NCI-H1417 (cell line): ENCODE results near the gene NLRC5.

Source experiments
- DNase-seq, 3 experiments: peaks; one replicate each; lab custom pipeline; 2025; lab: John Stamatoyannopoulos, UW

NLRC5 gene, protein sequence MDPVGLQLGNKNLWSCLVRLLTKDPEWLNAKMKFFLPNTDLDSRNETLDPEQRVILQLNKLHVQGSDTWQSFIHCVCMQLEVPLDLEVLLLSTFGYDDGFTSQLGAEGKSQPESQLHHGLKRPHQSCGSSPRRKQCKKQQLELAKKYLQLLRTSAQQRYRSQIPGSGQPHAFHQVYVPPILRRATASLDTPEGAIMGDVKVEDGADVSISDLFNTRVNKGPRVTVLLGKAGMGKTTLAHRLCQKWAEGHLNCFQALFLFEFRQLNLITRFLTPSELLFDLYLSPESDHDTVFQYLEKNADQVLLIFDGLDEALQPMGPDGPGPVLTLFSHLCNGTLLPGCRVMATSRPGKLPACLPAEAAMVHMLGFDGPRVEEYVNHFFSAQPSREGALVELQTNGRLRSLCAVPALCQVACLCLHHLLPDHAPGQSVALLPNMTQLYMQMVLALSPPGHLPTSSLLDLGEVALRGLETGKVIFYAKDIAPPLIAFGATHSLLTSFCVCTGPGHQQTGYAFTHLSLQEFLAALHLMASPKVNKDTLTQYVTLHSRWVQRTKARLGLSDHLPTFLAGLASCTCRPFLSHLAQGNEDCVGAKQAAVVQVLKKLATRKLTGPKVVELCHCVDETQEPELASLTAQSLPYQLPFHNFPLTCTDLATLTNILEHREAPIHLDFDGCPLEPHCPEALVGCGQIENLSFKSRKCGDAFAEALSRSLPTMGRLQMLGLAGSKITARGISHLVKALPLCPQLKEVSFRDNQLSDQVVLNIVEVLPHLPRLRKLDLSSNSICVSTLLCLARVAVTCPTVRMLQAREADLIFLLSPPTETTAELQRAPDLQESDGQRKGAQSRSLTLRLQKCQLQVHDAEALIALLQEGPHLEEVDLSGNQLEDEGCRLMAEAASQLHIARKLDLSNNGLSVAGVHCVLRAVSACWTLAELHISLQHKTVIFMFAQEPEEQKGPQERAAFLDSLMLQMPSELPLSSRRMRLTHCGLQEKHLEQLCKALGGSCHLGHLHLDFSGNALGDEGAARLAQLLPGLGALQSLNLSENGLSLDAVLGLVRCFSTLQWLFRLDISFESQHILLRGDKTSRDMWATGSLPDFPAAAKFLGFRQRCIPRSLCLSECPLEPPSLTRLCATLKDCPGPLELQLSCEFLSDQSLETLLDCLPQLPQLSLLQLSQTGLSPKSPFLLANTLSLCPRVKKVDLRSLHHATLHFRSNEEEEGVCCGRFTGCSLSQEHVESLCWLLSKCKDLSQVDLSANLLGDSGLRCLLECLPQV (N-terminal part only)

DNA sequence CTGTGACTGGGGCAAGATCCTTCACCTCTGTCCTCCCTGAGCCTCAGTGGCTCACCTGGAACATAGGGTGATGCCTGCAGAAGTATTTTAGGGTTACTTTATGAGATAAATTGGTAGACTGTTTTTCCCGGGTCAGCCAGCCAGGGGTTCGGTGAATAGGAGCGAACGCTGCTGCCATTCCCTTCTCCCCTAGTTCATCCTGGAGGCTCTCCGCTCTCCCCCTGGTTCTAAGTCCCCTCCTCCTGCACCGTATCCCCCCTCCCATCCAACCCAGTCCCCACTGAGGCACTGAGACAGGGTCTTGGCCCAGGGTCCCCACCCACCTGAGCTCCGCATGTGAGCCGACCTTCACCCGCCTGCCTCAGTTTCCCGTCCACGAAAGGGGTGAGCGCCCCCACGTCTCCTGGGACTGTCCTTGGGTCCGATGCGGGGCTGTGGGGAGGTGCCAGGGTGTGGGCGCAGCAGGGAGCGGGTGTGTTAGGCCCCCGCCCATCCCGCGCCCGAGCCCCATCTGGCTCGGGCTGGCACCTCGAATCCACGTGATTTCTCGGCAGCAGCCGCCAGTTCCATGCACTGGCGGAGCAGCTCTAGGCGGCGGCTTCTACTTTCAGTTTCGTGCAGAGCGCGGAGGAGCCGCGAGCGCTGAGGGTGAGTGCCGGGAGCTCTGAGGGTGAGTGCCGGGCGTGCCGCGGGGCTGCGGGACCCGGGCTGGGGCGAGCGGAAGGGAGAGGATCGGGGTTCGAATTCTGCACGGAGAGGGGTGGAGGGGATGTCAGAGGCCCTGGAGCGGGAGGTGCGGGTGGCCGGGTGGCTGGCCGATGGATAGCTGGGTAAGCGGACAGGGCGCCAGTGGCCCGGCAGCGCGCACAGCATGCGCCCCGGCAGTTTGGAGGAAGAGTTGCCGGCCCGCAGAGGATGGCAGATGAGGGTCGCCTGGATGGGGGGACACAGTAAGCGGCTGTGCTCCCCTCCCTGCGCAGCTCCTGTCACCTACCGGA, at the start of gene NLRC5:
Gene NLRC5, plus strand, starts transcription at position 610 of the 998 bp plus-strand sequence. CDS start 31,156 bp downstream, outside the sequence.
- DNase-seq = peak; percentile 59 to 79 (median 65)

DNA sequence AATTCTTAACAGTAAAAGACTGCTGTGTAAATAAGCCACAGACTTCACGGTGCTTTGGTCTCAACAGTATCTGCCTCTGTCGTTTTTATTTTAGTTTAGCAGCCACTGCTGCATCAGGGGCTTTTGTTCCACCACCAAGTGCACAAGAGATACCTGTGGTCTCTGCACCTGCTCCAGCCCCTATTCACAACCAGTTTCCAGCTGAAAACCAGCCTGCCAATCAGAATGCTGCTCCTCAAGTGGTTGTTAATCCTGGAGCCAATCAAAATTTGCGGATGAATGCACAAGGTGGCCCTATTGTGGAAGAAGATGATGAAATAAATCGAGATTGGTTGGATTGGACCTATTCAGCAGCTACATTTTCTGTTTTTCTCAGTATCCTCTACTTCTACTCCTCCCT, 49.6 kb upstream of the NLRC5 start:
- peak; percentile 23 to 84 (median 73) for DNase-seq

DNA sequence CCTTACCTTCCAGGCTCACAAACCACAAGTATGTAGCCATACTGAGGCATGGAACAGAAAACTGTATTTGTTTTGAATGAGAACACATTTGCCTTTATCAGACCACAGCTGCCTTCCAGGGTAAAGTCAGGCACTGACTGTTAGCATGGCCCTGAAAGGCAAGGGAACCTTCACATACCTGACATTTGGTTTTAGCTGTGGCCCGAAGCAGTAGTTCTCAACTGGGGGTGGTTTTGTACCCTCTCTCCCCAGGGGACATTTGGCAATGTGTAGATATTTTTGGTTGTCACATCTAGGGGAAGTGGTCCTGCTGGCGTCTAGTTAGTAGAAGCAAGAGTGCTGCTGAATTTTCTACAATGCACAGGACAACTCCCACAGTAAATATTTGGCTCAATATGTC, 48.3 kb upstream of the NLRC5 start:
- DNase-seq = no peak

DNA sequence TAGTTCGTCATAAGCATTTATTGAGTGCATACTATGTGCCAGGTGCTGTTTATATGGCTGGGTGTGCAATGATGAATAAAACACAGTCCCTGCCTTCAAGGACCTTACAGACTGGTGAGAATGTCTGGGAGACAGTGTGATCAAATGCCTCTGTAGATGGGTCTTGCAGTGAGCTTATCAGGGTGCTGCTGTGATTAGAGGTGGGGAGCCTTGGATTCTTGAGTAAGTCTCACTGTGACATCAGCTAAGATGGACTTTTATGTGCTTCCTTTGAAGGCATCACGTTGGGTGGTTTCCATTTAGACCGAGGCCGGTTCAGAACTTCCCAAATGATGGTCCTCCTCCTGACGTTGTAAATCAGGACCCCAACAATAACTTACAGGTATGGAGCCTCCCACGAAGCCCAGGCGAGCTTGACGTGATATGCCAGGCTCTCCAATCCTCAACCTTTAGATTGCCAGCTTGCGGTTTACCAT, 47.5 kb upstream of the NLRC5 start:
- no peak for DNase-seq

DNA sequence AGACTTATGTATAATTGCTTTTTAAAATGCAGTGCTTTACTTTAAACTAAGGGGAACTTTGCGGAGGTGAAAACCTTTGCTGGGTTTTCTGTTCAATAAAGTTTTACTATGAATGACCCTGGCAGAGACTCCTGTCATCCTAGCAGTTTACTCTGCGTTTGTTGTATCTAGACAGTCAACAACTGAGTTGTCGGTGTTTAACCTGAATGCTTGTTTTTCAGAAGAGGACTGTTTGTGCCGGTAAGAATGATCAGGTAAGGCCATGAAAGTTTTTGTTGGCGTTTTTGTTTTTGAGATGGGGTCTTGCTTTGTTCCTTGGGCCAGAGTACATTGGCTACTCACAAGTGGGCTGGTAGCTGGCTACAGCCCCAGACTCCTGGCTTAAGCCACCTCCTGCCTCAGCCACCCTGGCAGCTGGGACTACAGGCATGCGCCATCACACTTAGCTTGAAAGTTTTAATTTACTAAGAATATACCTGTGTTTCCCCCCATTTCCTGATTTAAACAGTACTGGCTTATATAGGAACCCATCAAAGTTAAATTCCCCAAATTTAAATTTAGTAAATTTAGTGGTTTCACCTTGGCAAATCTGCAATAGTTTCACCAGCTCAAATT, 45.5 kb upstream of the NLRC5 start:
- DNase-seq = no peak

DNA sequence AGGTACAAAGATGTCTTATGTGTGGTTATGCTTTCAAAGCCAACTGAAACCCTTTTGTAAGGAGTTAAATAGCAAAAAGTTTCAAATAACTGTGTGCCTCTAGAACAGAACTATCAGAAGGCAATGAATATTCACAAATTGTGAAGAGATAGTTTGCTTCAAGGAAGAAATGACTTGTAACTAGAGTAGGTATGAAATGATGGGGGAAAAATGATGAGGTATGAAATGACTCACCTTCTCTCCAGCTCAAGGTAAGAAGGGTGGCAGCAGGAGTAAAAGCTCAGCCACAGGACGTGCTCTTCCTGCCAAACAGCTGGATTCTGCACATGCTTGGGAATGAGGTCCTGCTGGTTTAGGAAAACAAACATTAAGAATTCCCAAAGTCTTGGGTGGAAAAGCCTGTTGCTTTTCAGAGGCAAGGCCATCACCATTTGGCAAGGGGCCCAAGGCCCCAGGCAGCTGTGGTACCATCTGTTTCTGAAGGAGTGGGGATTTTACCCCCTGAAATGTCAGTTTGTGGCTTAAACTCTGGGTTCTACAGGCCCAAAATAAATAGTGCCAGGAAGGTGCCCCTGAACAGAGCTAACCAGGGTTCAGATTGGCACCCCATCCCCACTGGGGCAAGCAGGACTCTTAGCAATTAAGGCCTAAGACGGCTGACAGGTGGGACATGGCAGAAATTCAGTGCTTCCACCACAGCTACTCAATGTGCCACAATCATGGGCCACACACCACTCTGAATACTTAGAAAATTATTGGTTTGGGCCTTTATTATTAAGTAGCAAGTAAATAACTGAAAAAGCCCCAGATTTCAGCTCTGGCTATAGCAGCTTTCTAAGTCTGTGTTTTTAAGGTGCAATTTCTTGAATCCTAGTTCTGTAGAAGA, 44.2 kb upstream of the NLRC5 start:
- no peak for DNase-seq

DNA sequence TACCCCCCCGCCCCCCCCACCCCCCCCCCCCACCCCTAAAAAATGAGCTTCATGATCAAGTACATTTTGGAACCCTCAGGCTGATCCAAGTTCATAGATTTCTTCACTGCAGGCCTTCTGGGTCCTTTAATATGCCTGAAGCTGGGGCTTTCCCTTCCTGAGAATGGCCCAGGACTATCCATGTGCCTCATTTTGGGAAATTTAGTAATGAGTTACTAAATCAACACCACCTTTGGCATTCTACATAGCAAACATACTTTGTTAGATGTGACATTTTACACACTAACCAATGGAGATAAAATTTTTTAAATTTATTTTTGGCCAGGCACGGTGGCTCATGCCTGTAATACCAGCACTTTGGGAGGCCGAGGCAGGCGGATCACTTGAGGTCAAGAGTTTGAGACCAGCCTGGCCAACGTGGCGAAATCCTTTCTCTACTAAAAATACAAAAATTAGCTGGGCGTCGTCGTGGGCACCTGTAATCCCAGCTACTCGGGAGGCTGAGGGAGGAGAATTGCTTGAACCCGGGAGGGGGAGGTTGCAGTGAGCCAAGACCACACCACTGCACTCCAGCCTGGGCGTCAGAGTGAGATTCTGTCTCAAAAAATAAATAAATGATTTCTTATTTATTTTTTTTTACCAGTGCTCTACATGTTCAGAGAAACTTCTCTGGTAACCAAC, 43.4 kb upstream of the NLRC5 start:
- no peak for DNase-seq

DNA sequence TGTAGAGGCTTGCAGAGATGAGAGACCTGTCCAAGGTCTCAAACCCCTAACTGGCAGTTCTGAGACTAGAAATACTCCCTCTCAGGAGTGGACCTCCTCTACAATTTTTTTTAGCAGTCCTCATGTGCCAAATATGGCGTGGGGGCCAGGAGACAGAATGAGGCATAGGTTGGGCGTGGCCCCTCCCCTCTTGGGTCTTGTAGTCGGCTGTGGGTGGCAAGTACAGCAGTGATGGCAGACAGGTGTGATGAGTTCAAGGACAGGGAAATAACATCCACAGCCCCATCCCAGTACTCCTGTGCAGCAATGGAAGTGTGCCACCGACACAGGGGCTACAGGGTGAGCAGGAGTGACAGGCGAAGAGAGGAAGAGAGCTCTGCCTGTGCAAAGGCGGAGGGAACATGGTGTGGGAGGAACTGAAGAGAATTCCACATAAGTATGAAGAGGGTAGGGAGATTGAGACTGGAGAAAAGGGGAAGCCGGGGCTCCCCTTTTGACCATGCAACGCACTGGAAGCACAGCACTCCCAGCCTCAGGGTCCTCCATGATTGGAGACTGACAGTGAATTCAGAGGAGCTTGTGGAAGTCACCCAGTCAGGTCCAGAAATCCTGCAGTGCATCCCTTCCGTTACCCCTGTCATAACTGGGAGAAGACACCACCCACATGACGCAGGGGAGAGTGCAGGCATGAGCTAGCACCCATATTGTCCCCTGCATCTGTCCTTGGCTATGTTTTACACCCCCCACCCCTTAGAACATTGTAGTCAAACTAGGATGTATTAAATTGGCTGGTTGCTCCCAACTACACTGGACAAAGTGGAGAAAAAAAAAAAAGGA, 42.4 kb upstream of the NLRC5 start:
- DNase-seq = no peak

DNA sequence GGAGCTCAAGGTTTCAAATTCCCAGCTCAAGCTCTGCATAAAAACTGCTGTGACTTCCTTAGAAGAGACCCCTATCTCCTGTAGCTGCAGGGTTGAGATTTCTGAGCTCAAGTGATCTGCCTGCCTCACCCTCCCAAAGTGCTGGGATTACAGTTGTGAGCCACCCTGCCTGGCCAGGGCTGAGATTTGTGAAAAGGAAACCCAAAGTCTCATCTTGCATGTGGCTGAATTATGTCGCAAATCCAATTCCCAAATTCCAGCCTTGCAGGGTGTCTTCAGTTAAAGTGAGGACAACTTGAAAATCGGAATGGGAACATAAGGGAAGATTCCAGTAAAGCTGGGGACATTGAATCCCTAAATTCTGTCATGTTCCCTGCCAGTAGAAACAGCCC, 41.8 kb upstream of the NLRC5 start:
- no peak for DNase-seq

DNA sequence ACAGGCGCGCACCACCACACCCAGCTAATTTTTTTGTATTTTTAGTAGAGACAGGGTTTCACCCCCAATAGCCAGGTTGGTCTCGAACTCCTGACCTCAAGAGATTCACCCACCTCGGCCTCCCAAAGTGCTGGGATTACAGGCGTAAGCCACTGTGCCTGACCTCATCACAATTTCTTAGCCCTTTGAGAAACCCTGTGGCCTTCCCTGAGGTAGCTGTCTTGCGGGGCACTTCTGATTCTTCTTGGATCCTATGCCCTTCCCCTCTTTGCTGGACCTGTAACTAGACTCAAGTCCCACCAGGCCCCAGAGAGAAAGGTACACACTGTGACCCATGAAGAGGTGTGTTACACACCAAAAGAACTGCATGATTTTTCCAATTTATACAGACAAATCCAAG, 41.1 kb upstream of the NLRC5 start:
- DNase-seq = no peak

DNA sequence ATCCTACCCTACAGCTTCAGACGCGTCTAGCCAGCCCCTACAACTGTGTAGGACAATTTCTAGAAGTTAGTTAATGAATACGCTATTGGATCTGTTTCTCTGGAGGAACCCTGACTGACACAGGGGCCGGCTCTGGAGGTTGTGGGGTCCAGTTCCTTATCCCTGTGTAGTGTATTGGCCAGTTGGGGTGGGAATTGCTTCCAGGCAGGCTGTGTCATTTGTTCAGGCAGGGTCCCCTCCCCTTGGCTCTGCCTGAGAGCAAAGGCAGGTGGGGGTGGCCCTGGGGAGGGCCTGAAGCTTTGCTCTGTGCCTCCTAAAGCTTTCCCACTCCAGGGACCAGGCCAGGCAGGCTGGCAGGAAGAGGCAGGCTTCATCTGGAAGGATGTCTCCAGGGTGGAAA, 39.3 kb upstream of the NLRC5 start:
- no peak for DNase-seq

DNA sequence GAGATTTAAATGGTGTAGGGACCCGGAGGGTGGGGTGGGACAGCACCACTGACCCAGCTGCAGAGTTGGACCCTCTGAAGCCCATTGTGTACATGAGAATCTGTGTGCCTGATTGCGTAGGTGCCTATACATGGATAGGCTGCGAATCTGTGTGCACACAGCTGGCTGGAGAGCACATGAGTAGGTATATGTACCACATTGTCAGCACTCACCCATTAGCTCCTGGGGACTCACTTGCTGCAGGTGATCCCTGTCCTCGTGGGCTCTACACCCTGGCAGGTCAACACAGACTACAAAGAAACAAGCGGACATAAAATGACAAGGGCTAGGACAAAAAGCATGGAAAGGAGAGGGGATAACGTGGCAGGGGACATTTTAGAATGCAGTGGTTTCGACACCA, 38.9 kb upstream of the NLRC5 start:
- DNase-seq = no peak

DNA sequence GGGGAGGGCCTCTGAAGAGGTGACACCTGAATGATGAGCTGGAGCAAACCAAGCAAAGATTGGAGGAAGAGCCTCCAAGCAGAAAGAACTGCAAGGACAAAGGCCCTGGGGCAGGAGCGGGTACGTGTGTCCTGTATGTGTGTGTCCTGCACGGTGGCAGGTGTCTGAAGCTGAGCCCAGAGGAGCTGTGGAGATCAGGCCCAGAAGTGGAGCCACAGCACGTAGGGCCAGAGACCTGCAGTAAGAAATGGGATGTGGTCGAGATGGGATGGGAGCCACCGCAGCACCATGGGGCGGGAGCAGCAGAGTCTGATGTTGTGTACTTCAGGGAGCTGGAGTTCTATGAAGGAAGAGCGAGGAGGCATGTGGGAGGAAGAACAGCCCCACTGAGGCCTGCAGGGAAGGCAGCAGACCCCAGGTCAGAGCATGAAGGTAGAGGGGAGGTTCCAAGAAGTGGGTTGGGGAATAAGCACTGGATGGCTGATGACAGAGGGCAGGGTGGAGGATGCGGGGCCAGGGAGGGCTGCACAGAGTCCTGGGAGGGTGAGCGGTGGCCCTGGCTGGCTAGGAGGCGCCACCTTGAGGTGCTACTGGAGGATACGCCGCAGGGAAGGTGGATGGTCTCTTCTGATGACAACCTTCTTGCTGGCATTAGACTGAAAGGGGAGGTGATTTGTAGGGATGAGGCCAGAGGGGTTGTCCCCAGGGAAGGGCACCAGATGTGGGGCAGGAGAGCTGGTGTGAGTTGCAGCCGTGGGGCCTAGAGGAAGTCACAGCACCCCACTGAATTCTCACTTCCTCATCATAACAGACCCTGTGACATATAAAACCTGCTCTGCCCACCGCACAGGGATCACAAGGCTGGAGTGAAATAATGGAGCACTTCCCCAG, 38.2 kb upstream of the NLRC5 start:
- peak; percentile 2 to 61 (median 5) for DNase-seq

DNA sequence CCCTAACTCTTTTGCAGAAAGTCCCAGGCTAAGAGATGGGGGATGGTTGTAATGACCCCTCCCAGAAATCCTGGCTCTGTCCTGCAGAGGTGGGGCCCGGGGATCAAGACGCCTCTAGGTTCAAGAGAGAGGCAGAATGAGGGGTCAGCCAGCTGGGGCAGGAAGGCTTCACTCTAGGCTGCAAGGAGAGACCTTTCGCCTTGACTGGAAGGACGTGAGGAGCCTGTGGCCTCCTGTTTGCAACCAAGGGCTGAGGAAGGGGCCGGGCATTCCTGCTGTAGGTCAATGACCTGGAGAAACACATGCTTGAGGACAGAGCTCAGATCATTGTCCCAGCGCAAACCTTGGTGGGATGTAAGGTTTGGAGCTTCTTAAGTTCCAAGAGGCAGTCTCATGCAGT, 36.4 kb upstream of the NLRC5 start:
- no peak for DNase-seq

DNA sequence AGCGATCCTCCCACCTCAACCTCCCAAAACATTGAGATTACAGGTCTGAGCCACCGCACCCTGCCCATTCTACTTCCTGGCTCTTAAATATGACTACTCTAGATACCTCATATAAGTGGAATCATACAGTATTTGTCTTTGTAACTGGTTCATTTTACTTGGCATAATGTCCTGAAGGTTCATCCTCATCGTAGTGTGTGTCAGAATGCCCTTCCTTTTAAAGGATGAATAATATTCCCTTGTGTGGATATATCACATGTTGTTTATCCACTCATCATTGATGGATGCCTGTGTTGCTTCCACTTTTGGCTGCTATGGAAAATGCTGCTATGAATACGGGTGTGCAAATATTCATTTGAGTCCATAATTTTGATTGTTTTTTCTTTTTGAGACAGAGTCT, 33.3 kb upstream of the NLRC5 start:
- no peak for DNase-seq

DNA sequence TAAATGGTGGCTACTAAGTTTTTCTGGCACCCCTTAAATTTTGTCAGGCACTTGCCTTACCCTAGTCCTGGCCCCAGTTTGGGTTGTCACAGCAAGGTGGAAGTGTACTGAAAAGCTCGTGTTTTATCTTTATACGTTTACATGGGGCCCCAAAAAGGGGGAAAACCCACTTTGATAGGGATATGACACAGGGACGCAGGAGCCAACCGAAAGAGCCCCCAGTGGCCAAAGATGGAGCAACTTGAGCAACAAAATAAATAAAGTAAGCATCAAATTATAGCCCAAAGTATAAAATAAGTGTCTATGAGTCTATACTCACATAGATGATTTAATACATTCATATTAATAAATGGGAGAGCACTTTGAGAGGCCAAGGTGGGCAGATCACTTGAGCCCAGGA, 32.6 kb upstream of the NLRC5 start:
- DNase-seq = no peak
